PFSK-1 (cell line): ENCODE data around the gene C16orf96.

Source experiments
- FOXP2 ChIP-seq: optimal IDR thresholded peaks from 2 replicates; pipeline ENCODE3; 2011; ENCODE audit warnings: borderline replicate concordance, control low read depth, inconsistent platforms; ENCODE audit not compliant: insufficient read depth; ENCODE audit errors: extremely low read length, extremely low read depth
- POLR2AphosphoS5 ChIP-seq: IDR thresholded peaks from 2 replicates; pipeline ENCODE4 v1.6.1; 2012; ENCODE audit warnings: low read depth, mild to moderate bottlenecking, control low read depth, low read length, moderate library complexity
- REST ChIP-seq, 2 experiments: IDR thresholded peaks; 2 replicates each; pipeline versions ENCODE4 v1.6.1 to v1.8.0; 2011 to 2012; ENCODE audit warnings: low read depth in 2 of 2, low read length in 2 of 2, control low read depth in 1 of 2, inconsistent platforms in 1 of 2, mild to moderate bottlenecking in 1 of 2, moderate library complexity in 1 of 2; ENCODE audit not compliant: insufficient read depth in 1 of 2
- SIN3A ChIP-seq: IDR thresholded peaks from 2 replicates; pipeline ENCODE4 v1.6.1; 2012; ENCODE audit warnings: mild to moderate bottlenecking, low read length, moderate library complexity, borderline replicate concordance; ENCODE audit not compliant: insufficient read depth
- TAF1 ChIP-seq: IDR thresholded peaks from 2 replicates; pipeline ENCODE4 v1.6.1; 2012; ENCODE audit warnings: low read length, control low read depth, borderline replicate concordance; ENCODE audit not compliant: insufficient read depth

C16orf96 gene

DNA sequence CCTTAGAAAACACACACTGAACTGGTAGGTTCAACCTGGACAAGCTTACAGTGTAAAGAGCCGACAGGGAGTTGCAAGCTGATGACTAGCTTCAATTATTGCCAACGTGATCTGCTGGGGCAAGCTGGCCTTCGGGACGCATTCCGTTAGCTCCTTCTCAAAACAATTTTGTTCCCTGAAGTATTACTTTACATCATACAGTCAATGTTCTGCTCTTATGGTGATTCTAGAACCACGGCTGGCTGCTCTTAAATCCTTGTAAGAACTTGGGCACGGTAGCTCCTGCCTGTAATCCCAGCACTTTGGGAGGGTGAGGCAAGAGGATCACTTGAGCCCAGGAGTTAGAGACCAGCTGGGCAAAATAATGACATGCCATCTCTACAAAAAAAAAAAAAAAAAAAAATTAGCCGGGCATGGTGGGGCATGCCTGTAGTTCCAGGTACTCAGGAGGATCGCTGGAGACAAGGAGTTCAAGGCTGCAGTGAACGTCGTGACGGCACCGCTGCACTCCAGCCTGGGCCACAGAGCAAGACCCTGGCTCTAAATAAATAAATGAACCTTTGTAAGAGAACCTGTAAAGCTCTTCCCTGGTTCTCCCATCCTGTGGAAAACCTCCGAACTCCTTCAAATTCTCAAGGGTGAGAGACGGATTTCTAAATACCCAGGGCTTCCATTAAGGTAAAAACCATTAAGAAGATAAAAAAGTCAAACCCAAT, 19.6 kb upstream of the C16orf96 start:
- TF ChIP-seq TAF1 (no peak), SIN3A (no peak), REST (IDR thresholded peaks at IDR 0.05; ENCODE audit: insufficient read depth in 1 of 2, low read depth in 2 of 2, low read length in 2 of 2) (no peak), POLR2AphosphoS5 (no peak), FOXP2 (no peak)

DNA sequence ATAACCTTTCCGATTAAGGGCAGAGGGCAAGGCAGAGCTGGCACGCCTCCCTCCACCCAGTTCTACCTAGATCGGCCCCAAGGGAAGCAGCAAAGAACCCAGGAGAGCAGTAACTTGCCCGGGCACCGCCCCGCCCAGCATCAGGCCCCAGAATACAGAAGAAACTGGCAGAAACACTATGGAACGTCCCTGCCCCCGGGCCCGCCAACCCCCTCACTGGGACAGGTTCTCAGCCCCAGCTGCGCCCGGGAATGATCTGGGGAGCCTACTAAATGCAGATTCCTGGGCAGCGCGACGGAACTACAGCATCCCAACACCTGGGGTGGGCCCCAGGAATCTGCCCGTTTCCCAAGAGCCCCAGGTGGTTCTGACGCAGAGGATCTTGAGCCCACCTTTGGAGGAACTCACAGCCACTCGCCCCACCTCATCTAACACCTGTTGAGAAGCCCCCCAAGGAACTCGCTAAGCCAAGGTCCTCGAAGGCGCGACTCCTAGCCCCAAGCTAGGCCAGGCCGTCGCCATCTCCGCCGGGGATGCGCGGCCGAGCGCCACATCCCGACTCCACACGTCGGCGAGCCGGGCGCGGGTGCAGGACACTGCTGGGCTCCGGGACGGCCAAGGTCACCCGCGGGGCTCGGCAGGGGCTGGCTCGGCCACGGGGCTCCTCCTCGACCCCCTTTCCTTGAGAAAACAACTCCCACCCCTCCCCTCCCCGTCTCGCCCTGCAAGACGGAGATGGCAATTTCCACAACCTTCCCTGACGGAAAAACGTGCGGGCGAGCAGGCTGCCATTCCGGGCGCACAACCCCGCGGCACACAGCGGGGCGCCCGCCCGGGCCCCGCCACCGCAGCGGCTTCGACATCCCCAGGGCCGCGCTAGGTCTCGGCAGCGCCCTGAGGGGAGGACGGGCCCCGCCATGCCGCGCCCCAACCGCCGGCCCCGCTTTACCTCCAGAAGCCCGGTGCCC, 18.5 kb upstream of the C16orf96 start:
- TF ChIP-seq SIN3A = no peak
- no peak for TF ChIP-seq REST (IDR thresholded peaks at IDR 0.05; ENCODE audit: insufficient read depth in 1 of 2, low read depth in 2 of 2, low read length in 2 of 2)
- no peak for TF ChIP-seq FOXP2
- no peak for TF ChIP-seq POLR2AphosphoS5
- no peak for TF ChIP-seq TAF1

- TF ChIP-seq REST (IDR thresholded peaks at IDR 0.05; ENCODE audit: insufficient read depth in 1 of 2, low read depth in 2 of 2, low read length in 2 of 2) (no peak), POLR2AphosphoS5 (peak; percentile 77), FOXP2 (peak; percentile 70), SIN3A (0 out of 2 replicates have a peak, but pooled peaks have one; percentile 35)
Measured at GRCh38 chr16:4538350-4539235, 17.5 kb upstream of the C16orf96 start, which contains the start of gene CDIP1. Gene CDIP1, minus strand, starts transcription at chr16:4538773. Its CDS starts 24,643 bp downstream, at chr16:4514130.

GRCh38 chr16:4539716-4540284, 16.3 kb upstream of the C16orf96 start:
- TF ChIP-seq FOXP2 (no peak), SIN3A (no peak), REST (IDR thresholded peaks at IDR 0.05; ENCODE audit: insufficient read depth in 1 of 2, low read depth in 2 of 2, low read length in 2 of 2) (no peak), TAF1 (no peak), POLR2AphosphoS5 (no peak)
